ENCODE results near the gene HCN1. TPM values are rescaled to one million over a fixed set of nuclear protein-coding genes. Genes with fewer than 3 reads are reported as not detected.

HCN1 gene
- total RNA-seq (2014; rRNA removed; shearing (Covaris generic)): 0.59 and 0.73 TPM in 2 replicates

- DNase-seq: peak; percentile 76
- Histone ChIP-seq H3K4me3 (ENCODE audit: insufficient read depth, low read depth, low read length) (peak within 1 kb of the TSS; percentile 52), H3K27me3 (ENCODE audit: control insufficient read depth, insufficient read depth, low read length) (peaks cover 8% of the 10 kb centered on the region), H3K36me3 (replicated peaks; ENCODE audit: control insufficient read depth, insufficient read depth, low read length) (no peaks in the 10 kb centered on the region)
These were observed at the start of gene HCN1 for GRCh38 chr5:45696206-45696836. Gene HCN1, minus strand, starts transcription at chr5:45696380.

- H3K36me3 ChIP-seq (replicated peaks; ENCODE audit: control insufficient read depth, insufficient read depth, low read length): no peaks in the 10 kb centered on the region
- no peaks in the 10 kb centered on the region for H3K27me3 ChIP-seq (ENCODE audit: control insufficient read depth, insufficient read depth, low read length)
- no peak overlapping the region for H3K4me3 ChIP-seq (ENCODE audit: insufficient read depth, low read depth, low read length)
- DNase-seq: peak; percentile 18
These were observed 44.9 kb upstream of the HCN1 start for GRCh38 chr5:45741110-45741509.

GRCh38 chr5:45737153-45737552, 41.0 kb upstream of the HCN1 start:
- no peak for DNase-seq
- no peaks in the 10 kb centered on the region for H3K27me3 ChIP-seq (ENCODE audit: control insufficient read depth, insufficient read depth, low read length)
- H3K4me3 ChIP-seq (ENCODE audit: insufficient read depth, low read depth, low read length): no peak overlapping the region
- no peaks in the 10 kb centered on the region for H3K36me3 ChIP-seq (replicated peaks; ENCODE audit: control insufficient read depth, insufficient read depth, low read length)

- Histone ChIP-seq H3K36me3 (replicated peaks; ENCODE audit: control insufficient read depth, insufficient read depth, low read length) (no peaks in the 10 kb centered on the region), H3K27me3 (ENCODE audit: control insufficient read depth, insufficient read depth, low read length) (no peaks in the 10 kb centered on the region)
These were observed 29.4 kb upstream of the HCN1 start for GRCh38 chr5:45725537-45725936.

GRCh38 chr5:45697201-45697600, 1.0 kb upstream of the HCN1 start:
- peaks cover 8% of the 10 kb centered on the region for H3K27me3 ChIP-seq (ENCODE audit: control insufficient read depth, insufficient read depth, low read length)
- no peak for DNase-seq

More at GRCh38 chr5:45725537-45725936, 29.4 kb upstream of the HCN1 start:
- DNase-seq: no peak
- H3K4me3 ChIP-seq (ENCODE audit: insufficient read depth, low read depth, low read length): no peak overlapping the region

GRCh38 chr5:45695804-45696156, 400 bp downstream of the HCN1 start:
- peak overlapping the region; percentile 52 for H3K4me3 ChIP-seq (ENCODE audit: insufficient read depth, low read depth, low read length)
- H3K27me3 ChIP-seq (ENCODE audit: control insufficient read depth, insufficient read depth, low read length): peaks cover 8% of the 10 kb centered on the region
- no peak for DNase-seq
- H3K36me3 ChIP-seq (replicated peaks; ENCODE audit: control insufficient read depth, insufficient read depth, low read length): no peaks in the 10 kb centered on the region

More at GRCh38 chr5:45697201-45697600, 1.0 kb upstream of the HCN1 start:
- H3K4me3 ChIP-seq (ENCODE audit: insufficient read depth, low read depth, low read length): no peak overlapping the region
- H3K36me3 ChIP-seq (replicated peaks; ENCODE audit: control insufficient read depth, insufficient read depth, low read length): no peaks in the 10 kb centered on the region

GRCh38 chr5:45694971-45695803, 993 bp downstream of the HCN1 start:
- H3K27me3 ChIP-seq (ENCODE audit: control insufficient read depth, insufficient read depth, low read length): peaks cover 8% of the 10 kb centered on the region
- H3K36me3 ChIP-seq (replicated peaks; ENCODE audit: control insufficient read depth, insufficient read depth, low read length): no peaks in the 10 kb centered on the region
- H3K4me3 ChIP-seq (ENCODE audit: insufficient read depth, low read depth, low read length): peak overlapping the region; percentile 52
- peak; percentile 50 for DNase-seq

- DNase-seq: no peak
- Histone ChIP-seq H3K4me3 (ENCODE audit: insufficient read depth, low read depth, low read length) (peak overlapping the region; percentile 52), H3K27me3 (ENCODE audit: control insufficient read depth, insufficient read depth, low read length) (peaks cover 8% of the 10 kb centered on the region), H3K36me3 (replicated peaks; ENCODE audit: control insufficient read depth, insufficient read depth, low read length) (no peaks in the 10 kb centered on the region)
These were observed 1.8 kb downstream of the HCN1 start for GRCh38 chr5:45694255-45694814.

GRCh38 chr5:45692481-45692880, 3.7 kb downstream of the HCN1 start:
- H3K36me3 ChIP-seq (replicated peaks; ENCODE audit: control insufficient read depth, insufficient read depth, low read length): no peaks in the 10 kb centered on the region
- H3K4me3 ChIP-seq (ENCODE audit: insufficient read depth, low read depth, low read length): no peak overlapping the region
- DNase-seq: peak; percentile 3
- H3K27me3 ChIP-seq (ENCODE audit: control insufficient read depth, insufficient read depth, low read length): peaks cover 8% of the 10 kb centered on the region

- no peak for DNase-seq
- Histone ChIP-seq H3K4me3 (ENCODE audit: insufficient read depth, low read depth, low read length) (no peak overlapping the region), H3K27me3 (ENCODE audit: control insufficient read depth, insufficient read depth, low read length) (peaks cover 8% of the 10 kb centered on the region), H3K36me3 (replicated peaks; ENCODE audit: control insufficient read depth, insufficient read depth, low read length) (no peaks in the 10 kb centered on the region)
These were observed 4.5 kb downstream of the HCN1 start for GRCh38 chr5:45691656-45692055.

- no peak overlapping the region for H3K4me3 ChIP-seq (ENCODE audit: insufficient read depth, low read depth, low read length)
- H3K36me3 ChIP-seq (replicated peaks; ENCODE audit: control insufficient read depth, insufficient read depth, low read length): no peaks in the 10 kb centered on the region
- no peaks in the 10 kb centered on the region for H3K27me3 ChIP-seq (ENCODE audit: control insufficient read depth, insufficient read depth, low read length)
- DNase-seq: no peak
These were observed 8.5 kb downstream of the HCN1 start for GRCh38 chr5:45687701-45688100.

- H3K27me3 ChIP-seq (ENCODE audit: control insufficient read depth, insufficient read depth, low read length): no peaks in the 10 kb centered on the region
- no peak overlapping the region for H3K4me3 ChIP-seq (ENCODE audit: insufficient read depth, low read depth, low read length)
- no peaks in the 10 kb centered on the region for H3K36me3 ChIP-seq (replicated peaks; ENCODE audit: control insufficient read depth, insufficient read depth, low read length)
- no peak for DNase-seq
These were observed 9.6 kb downstream of the HCN1 start for GRCh38 chr5:45686620-45687019.

- no peaks in the 10 kb centered on the region for H3K27me3 ChIP-seq (ENCODE audit: control insufficient read depth, insufficient read depth, low read length)
- H3K36me3 ChIP-seq (replicated peaks; ENCODE audit: control insufficient read depth, insufficient read depth, low read length): no peaks in the 10 kb centered on the region
- no peak for DNase-seq
- no peak overlapping the region for H3K4me3 ChIP-seq (ENCODE audit: insufficient read depth, low read depth, low read length)
These were observed 12.1 kb downstream of the HCN1 start for GRCh38 chr5:45684118-45684517.

- H3K4me3 ChIP-seq (ENCODE audit: insufficient read depth, low read depth, low read length): no peak overlapping the region
- H3K27me3 ChIP-seq (ENCODE audit: control insufficient read depth, insufficient read depth, low read length): no peaks in the 10 kb centered on the region
- no peak for DNase-seq
- no peaks in the 10 kb centered on the region for H3K36me3 ChIP-seq (replicated peaks; ENCODE audit: control insufficient read depth, insufficient read depth, low read length)
These were observed 15.2 kb downstream of the HCN1 start for GRCh38 chr5:45680950-45681349.

- Histone ChIP-seq H3K27me3 (ENCODE audit: control insufficient read depth, insufficient read depth, low read length) (no peaks in the 10 kb centered on the region), H3K36me3 (replicated peaks; ENCODE audit: control insufficient read depth, insufficient read depth, low read length) (no peaks in the 10 kb centered on the region), H3K4me3 (ENCODE audit: insufficient read depth, low read depth, low read length) (no peak overlapping the region)
- no peak for DNase-seq
These were observed 18.7 kb downstream of the HCN1 start for GRCh38 chr5:45677524-45677923.
